H9 (cell line): ENCODE data around the gene SNRNP48. TPM values are rescaled to one million over a fixed set of nuclear protein-coding genes. Genes with fewer than 3 reads are reported as not detected.

Experiments
- DNase-seq: peaks from one replicate; pipeline ENCODE4 v3.0.0-alpha.2; 2017
- H2AFZ ChIP-seq: one replicate; pipeline ENCODE4 v1.6.1; 2013; ENCODE audit warnings: mild to moderate bottlenecking, low read length, control low read depth, moderate library complexity
- H2AK5ac ChIP-seq: 2 replicates; pipeline ENCODE4 v1.6.1; 2013; ENCODE audit warnings: low read length, control low read depth, mixed read lengths; ENCODE audit not compliant: insufficient read length
- H2BK120ac ChIP-seq: one replicate; pipeline ENCODE4 v1.6.1; 2013; ENCODE audit warnings: low read depth, mild to moderate bottlenecking, low read length, control low read depth, inconsistent platforms; ENCODE audit not compliant: poor library complexity, severe bottlenecking
- H2BK12ac ChIP-seq: 2 replicates; pipeline ENCODE4 v1.6.1; 2013; ENCODE audit warnings: low read length, control low read depth, mixed read lengths, low read depth; ENCODE audit not compliant: insufficient read length
- H2BK15ac ChIP-seq: 2 replicates; pipeline ENCODE4 v1.6.1; 2013; ENCODE audit warnings: low read depth, low read length, control low read depth
- H2BK20ac ChIP-seq: one replicate; pipeline ENCODE4 v1.6.1; 2013; ENCODE audit warnings: low read depth, mild to moderate bottlenecking, low read length, control low read depth, inconsistent platforms; ENCODE audit not compliant: poor library complexity, severe bottlenecking
- H2BK5ac ChIP-seq: 2 replicates; pipeline ENCODE4 v1.6.1; 2013; ENCODE audit warnings: low read length, control low read depth, mixed read lengths; ENCODE audit not compliant: insufficient read length
- H3K14ac ChIP-seq: 2 replicates; pipeline ENCODE4 v1.6.1; 2013; ENCODE audit warnings: low read length, control low read depth; ENCODE audit not compliant: insufficient read depth
- H3K18ac ChIP-seq: 2 replicates; pipeline ENCODE4 v1.6.1; 2013; ENCODE audit warnings: low read depth, mild to moderate bottlenecking, mixed read lengths, low read length, control low read depth; ENCODE audit not compliant: insufficient read length
- H3K23ac ChIP-seq: 2 replicates; pipeline ENCODE4 v1.6.1; 2013; ENCODE audit warnings: low read length, control low read depth, mixed read lengths, low read depth; ENCODE audit not compliant: insufficient read length
- H3K23me2 ChIP-seq: 2 replicates; pipeline ENCODE4 v1.6.1; 2013; ENCODE audit warnings: low read depth, mild to moderate bottlenecking, mixed read lengths, low read length, control low read depth; ENCODE audit not compliant: insufficient read length, poor library complexity, severe bottlenecking
- H3K27ac ChIP-seq: 2 replicates; pipeline ENCODE4 v1.5.1; 2013; ENCODE audit warnings: low read length, control low read depth, mixed read lengths, low read depth; ENCODE audit not compliant: insufficient read length
- H3K27me3 ChIP-seq: 2 replicates; pipeline ENCODE4 v1.6.1; 2013; ENCODE audit warnings: low read length, control low read depth, inconsistent platforms; ENCODE audit not compliant: insufficient read depth
- H3K4ac ChIP-seq: 2 replicates; pipeline ENCODE4 v1.6.1; 2013; ENCODE audit warnings: low read depth, mild to moderate bottlenecking, control low read depth, inconsistent platforms, low read length, moderate library complexity
- H3K4me1 ChIP-seq: 2 replicates; pipeline ENCODE4 v1.6.1; 2013; ENCODE audit warnings: low read length, control low read depth, inconsistent platforms; ENCODE audit not compliant: insufficient read depth
- H3K4me2 ChIP-seq: 2 replicates; pipeline ENCODE4 v1.6.1; 2013; ENCODE audit warnings: low read length, control low read depth, mixed read lengths; ENCODE audit not compliant: insufficient read length, insufficient read depth
- H3K56ac ChIP-seq: 2 replicates; pipeline ENCODE4 v1.6.1; 2013; ENCODE audit warnings: low read depth, mild to moderate bottlenecking, mixed read lengths, low read length, control low read depth; ENCODE audit not compliant: insufficient read length
- H3K79me1 ChIP-seq: 2 replicates; pipeline ENCODE4 v1.6.1; 2013; ENCODE audit warnings: low read depth, mild to moderate bottlenecking, moderate library complexity, low read length, control low read depth, inconsistent platforms; ENCODE audit not compliant: insufficient read depth, poor library complexity, severe bottlenecking
- H3K79me2 ChIP-seq: 2 replicates; pipeline ENCODE4 v1.6.1; 2013; ENCODE audit warnings: low read length, control low read depth, inconsistent platforms; ENCODE audit not compliant: insufficient read depth
- H3K9ac ChIP-seq: 2 replicates; pipeline ENCODE4 v1.6.1; 2013; ENCODE audit warnings: low read length, control low read depth, mixed read lengths; ENCODE audit not compliant: insufficient read length; ENCODE audit errors: extremely low read depth
- H3K9me3 ChIP-seq: one replicate; pipeline ENCODE4 v1.6.1; 2013; ENCODE audit warnings: low read depth, low read length, inconsistent platforms; ENCODE audit not compliant: control insufficient read depth
- H3T11ph ChIP-seq: one replicate; pipeline ENCODE4 v1.6.1; 2013; ENCODE audit warnings: mild to moderate bottlenecking, low read length, control low read depth, inconsistent platforms
- H4K20me1 ChIP-seq: one replicate; pipeline ENCODE4 v1.6.1; 2013; ENCODE audit not compliant: control insufficient read depth, insufficient read length, insufficient read depth
- H4K5ac ChIP-seq: 2 replicates; pipeline ENCODE4 v1.6.1; 2013; ENCODE audit warnings: low read depth, mild to moderate bottlenecking, mixed read lengths, low read length, control low read depth; ENCODE audit not compliant: insufficient read length
- H4K8ac ChIP-seq: replicated peaks from 2 replicates; pipeline ENCODE4 v1.6.1; 2013; ENCODE audit warnings: low read length, control low read depth, mixed read lengths, low read depth; ENCODE audit not compliant: insufficient read length
- H4K91ac ChIP-seq: 2 replicates; pipeline ENCODE4 v1.6.1; 2013; ENCODE audit warnings: low read depth, mild to moderate bottlenecking, moderate library complexity, mixed read lengths, low read length, control low read depth; ENCODE audit not compliant: insufficient read length
- H3K27ac Mint-ChIP-seq, 3 experiments: 2 replicates in 2 of 3; 3 replicates in 1 of 3; pipeline ENCODE4 v1.8.0; 2020 to 2021; ENCODE audit warnings: mixed read lengths in 3 of 3, mild to moderate bottlenecking in 1 of 3, moderate library complexity in 1 of 3
- H3K27me3 Mint-ChIP-seq: 2 replicates; pipeline ENCODE4 v1.8.0; 2021; ENCODE audit warnings: low read depth, mild to moderate bottlenecking, moderate library complexity, mixed read lengths
- H3K36me3 Mint-ChIP-seq, 3 experiments: 2 replicates in 2 of 3; 3 replicates in 1 of 3; pipeline ENCODE4 v1.8.0; 2020 to 2021; ENCODE audit warnings: low read depth in 3 of 3, mixed read lengths in 3 of 3; ENCODE audit not compliant: insufficient read depth in 1 of 3
- H3K4me1 Mint-ChIP-seq, 2 experiments: 2 replicates each; pipeline ENCODE4 v1.8.0; 2020; ENCODE audit warnings: mixed read lengths in 2 of 2
- H3K4me3 Mint-ChIP-seq, 2 experiments: 2 replicates in 1 of 2; 3 replicates in 1 of 2; pipeline ENCODE4 v1.8.0; 2020 to 2021; ENCODE audit warnings: mild to moderate bottlenecking in 2 of 2, mixed read lengths in 2 of 2, moderate library complexity in 1 of 2
- H3K9me3 Mint-ChIP-seq, 2 experiments: 2 replicates in 1 of 2; 3 replicates in 1 of 2; pipeline ENCODE4 v1.8.0; 2020; ENCODE audit warnings: mild to moderate bottlenecking in 2 of 2, mixed read lengths in 2 of 2, moderate library complexity in 1 of 2
- CTCF ChIP-seq: fragments of 200-600 bp; sonication (generic); conservative IDR thresholded peaks from 3 replicates; pipeline ENCODE4 v1.8.0; 2021; ENCODE audit warnings: antibody characterized with exemption, mild to moderate bottlenecking
- WGBS: extraction: QIAGEN DNeasy Blood & Tissue Kit; methylation state at CpG from one replicate; pipeline ENCODE4 v1.1.7; 2013; ENCODE audit warnings: missing lambda C conversion rate, low lambda C conversion rate, mixed read lengths; ENCODE audit not compliant: insufficient read length; ENCODE audit errors: extremely low coverage; 5-methylcytosine and 5-hydroxymethylcytosine counted together
- total RNA-seq: library from RNA; stranded (reverse); gene quantifications from 2 replicates; pipeline ENCODE4 v1.2.1, GENCODE V29; 2021

SNRNP48 gene
- total RNA-seq, 1 experiment from 2014 or later: 16.9 TPM

GRCh38 chr6:7580537-7580926 lies 9.5 kb upstream of the SNRNP48 start:
- Mint-ChIP-seq H3K4me3 (no peak overlapping the region), H3K36me3 (peaks cover 15 to 63% (median 39%) of the 10 kb centered on the region in 3 experiments; a peak in 6 of 7 replicates), H3K9me3 (no peaks in the 10 kb centered on the region), H3K4me1 (no peaks in the 10 kb centered on the region), H3K27me3 (no peaks in the 10 kb centered on the region), H3K27ac (no peak overlapping the region)
- no peak overlapping the region for H2BK5ac ChIP-seq
- H3T11ph ChIP-seq: no peak overlapping the region
- no peak overlapping the region for H3K27ac ChIP-seq
- H3K79me1 ChIP-seq: no peaks in the 10 kb centered on the region
- no peaks in the 10 kb centered on the region for H3K4me1 ChIP-seq
- H3K23me2 ChIP-seq: no peaks in the 10 kb centered on the region
- H4K91ac ChIP-seq: no peak overlapping the region
- no peak overlapping the region for H2BK20ac ChIP-seq
- no peak overlapping the region for H2BK12ac ChIP-seq
- H3K56ac ChIP-seq: no peak overlapping the region
- no peak for TF ChIP-seq CTCF
- no peak overlapping the region for H2BK15ac ChIP-seq
- H2AK5ac ChIP-seq: no peak overlapping the region
- H3K14ac ChIP-seq: no peak overlapping the region
- WGBS: no CpG with 5 or more reads among the region's 13 CpGs
- H2BK120ac ChIP-seq: no peak overlapping the region
- H2AFZ ChIP-seq: no peak overlapping the region
- no peak overlapping the region for H3K18ac ChIP-seq
- no peaks in the 10 kb centered on the region for H4K20me1 ChIP-seq
- no peak overlapping the region for H3K9ac ChIP-seq
- H3K27me3 ChIP-seq: no peaks in the 10 kb centered on the region
- no peak for DNase-seq
- H4K8ac ChIP-seq: no peak overlapping the region
- H3K9me3 ChIP-seq: no peaks in the 10 kb centered on the region
- H3K79me2 ChIP-seq: no peaks in the 10 kb centered on the region
- H4K5ac ChIP-seq: no peak overlapping the region
- no peak overlapping the region for H3K23ac ChIP-seq
- no peak overlapping the region for H3K4me2 ChIP-seq
- H3K4ac ChIP-seq: no peak overlapping the region
